Mammary epithelial cell (primary cell): ENCODE data around the gene IRF4.

ENCODE experiments used
- EZH2 ChIP-seq: IDR thresholded peaks from 2 replicates; pipeline ENCODE4 v1.6.1; 2012; ENCODE audit warnings: low read length, inconsistent platforms, borderline replicate concordance
- TF ChIP-seq, protein P1 (sequence below), 2 donors: IDR thresholded peaks in 1 of 2; conservative IDR thresholded peaks in 1 of 2; 2 replicates each; pipeline ENCODE4 v1.5.1; 2011 to 2012; ENCODE audit warnings: inconsistent platforms in 2 of 2, low read length in 2 of 2, mild to moderate bottlenecking in 2 of 2, control low read depth in 1 of 2, low read depth in 1 of 2; ENCODE audit not compliant: insufficient read depth in 1 of 2; ENCODE audit errors: extremely low read depth in 1 of 2

DNA sequence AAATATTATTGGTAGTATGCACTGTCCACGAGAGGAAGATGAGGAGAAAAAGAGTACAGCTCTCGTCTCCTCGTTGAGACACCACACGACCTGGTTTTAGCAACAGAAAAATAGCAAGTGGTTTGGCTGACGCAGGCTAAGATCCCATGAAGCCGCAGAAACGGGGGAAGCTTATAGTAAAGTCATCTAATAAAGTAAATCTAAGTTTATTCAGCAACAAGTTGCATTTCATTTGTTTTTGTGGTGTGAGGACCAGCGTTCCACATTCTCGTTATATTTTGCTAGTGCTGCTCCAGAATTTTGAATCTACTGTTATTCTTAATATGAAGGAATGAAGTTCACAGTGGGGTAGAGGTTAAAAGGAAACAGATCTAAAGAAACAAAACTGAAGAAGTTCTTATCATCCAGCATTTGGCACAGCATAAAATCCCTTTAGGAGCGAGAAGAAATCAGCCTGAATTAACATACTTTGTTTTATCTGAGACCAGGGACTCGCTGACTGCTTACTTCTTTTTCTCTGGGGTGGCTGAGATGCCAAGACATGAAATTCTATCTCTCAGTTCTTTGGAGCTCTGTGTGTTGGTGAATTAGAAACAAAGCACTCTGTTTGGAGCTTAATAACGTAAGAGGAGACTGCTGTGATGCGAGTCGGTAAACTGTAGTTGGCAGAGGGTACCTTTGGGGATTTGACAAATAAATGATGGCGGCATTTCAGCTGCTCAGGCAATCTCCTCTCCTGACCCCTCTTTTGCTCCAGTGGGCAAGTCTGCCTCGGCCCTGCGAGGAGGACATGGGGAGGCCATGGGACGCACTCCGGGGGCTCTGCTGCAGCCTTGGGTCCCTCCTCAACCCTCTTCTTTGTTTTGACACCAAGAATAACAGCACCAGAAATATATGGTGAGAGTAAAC lies 24.9 kb upstream of the IRF4 start:
- TF ChIP-seq, protein P1, sequence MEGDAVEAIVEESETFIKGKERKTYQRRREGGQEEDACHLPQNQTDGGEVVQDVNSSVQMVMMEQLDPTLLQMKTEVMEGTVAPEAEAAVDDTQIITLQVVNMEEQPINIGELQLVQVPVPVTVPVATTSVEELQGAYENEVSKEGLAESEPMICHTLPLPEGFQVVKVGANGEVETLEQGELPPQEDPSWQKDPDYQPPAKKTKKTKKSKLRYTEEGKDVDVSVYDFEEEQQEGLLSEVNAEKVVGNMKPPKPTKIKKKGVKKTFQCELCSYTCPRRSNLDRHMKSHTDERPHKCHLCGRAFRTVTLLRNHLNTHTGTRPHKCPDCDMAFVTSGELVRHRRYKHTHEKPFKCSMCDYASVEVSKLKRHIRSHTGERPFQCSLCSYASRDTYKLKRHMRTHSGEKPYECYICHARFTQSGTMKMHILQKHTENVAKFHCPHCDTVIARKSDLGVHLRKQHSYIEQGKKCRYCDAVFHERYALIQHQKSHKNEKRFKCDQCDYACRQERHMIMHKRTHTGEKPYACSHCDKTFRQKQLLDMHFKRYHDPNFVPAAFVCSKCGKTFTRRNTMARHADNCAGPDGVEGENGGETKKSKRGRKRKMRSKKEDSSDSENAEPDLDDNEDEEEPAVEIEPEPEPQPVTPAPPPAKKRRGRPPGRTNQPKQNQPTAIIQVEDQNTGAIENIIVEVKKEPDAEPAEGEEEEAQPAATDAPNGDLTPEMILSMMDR (conservative IDR thresholded peaks at IDR 0.05 in 1 of 2, IDR thresholded peaks at IDR 0.05 in 1 of 2; ENCODE audit: extremely low read depth in 1 of 2, insufficient read depth in 1 of 2, low read depth in 1 of 2, low read length in 2 of 2) = no peak
- no peak for TF ChIP-seq EZH2
